ENCODE measurements around the gene NUP43.
"Not testable (repeated sequence)": the region's sequence is repeated elsewhere in the genome, so short reads cannot be mapped to it uniquely, and the experiment has no call there.

NUP43 gene

GRCh38 chr6:149683256-149683859, 63.0 kb downstream of the NUP43 start:
- no peak for DNase-seq

- DNase-seq, result not testable (repeated sequence)
Measured at GRCh38 chr6:149681845-149682244, 64.5 kb downstream of the NUP43 start.

GRCh38 chr6:149681209-149681608, 65.1 kb downstream of the NUP43 start:
- no peak for DNase-seq

DNA sequence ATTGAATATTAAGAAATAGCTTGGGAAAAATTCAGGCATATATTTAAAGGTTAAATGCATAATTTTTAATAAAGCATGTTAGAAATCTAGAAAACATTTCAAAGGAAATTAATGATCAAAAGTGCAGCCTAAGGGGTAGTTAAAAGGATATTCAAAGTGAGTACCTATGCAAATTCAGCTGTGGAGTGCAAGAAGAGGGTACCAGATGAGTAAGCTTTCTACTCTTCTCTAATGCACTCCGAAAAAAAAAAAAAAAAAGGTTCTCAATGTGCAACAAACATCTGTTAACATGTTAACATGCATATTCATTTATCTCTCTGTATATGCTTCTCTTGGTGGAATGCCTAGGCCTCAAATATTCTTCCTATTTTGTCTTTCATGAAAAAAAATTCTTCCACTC, 65.8 kb downstream of the NUP43 start:
- DNase-seq, result no peak

All from islet precursor cell (in vitro differentiated cells).